Kidney (tissue), 14 donors: ENCODE results near the gene KY. TPM values are rescaled to one million over a fixed set of nuclear protein-coding genes. Genes with fewer than 3 reads are reported as not detected.

Experiments used
- DNase-seq, 5 donors: peaks; one replicate each; pipeline ENCODE4 v3.0.0-alpha.2; 2013 to 2020
- FAIRE-seq: peaks from 2 replicates; lab custom pipeline; 2012; peaks lifted over from hg19 to GRCh38; lab: Jason Lieb, UNC
- H3K27ac ChIP-seq, 2 donors: one replicate each; pipeline ENCODE4 v1.7.0; 2013; ENCODE audit warnings: low read depth in 2 of 2, low read length in 2 of 2, inconsistent platforms in 1 of 2
- H3K27me3 ChIP-seq: one replicate; pipeline ENCODE4 v1.7.1; 2013; ENCODE audit warnings: low read length, inconsistent platforms; ENCODE audit not compliant: control insufficient read depth, insufficient read depth
- H3K36me3 ChIP-seq, 3 donors: one replicate each; pipeline versions ENCODE4 v1.7.0 to v1.7.1; 2013; ENCODE audit warnings: low read length in 3 of 3, control low read depth in 1 of 3, inconsistent platforms in 1 of 3; ENCODE audit not compliant: insufficient read depth in 3 of 3, control insufficient read depth in 2 of 3
- H3K4me1 ChIP-seq, 3 donors: one replicate each; pipeline versions ENCODE4 v1.7.0 to v1.7.1; 2013; ENCODE audit warnings: low read length in 3 of 3, inconsistent platforms in 1 of 3, low read depth in 1 of 3; ENCODE audit not compliant: control insufficient read depth in 2 of 3, insufficient read depth in 2 of 3
- H3K4me3 ChIP-seq, 3 donors: one replicate each; pipeline versions ENCODE4 v1.7.0 to v1.8.1; 2013; ENCODE audit warnings: low read length in 3 of 3, control low read depth in 1 of 3, inconsistent platforms in 1 of 3
- H3K9ac ChIP-seq, 3 donors: one replicate each; pipeline versions ENCODE4 v1.7.0 to v1.7.1; 2013; ENCODE audit warnings: low read length in 3 of 3, control low read depth in 1 of 3, inconsistent platforms in 1 of 3
- H3K9me3 ChIP-seq, 3 donors: one replicate each; pipeline versions ENCODE4 v1.7.0 to v1.7.1; 2013; ENCODE audit warnings: low read length in 3 of 3, control low read depth in 1 of 3, inconsistent platforms in 1 of 3; ENCODE audit not compliant: control insufficient read depth in 2 of 3, insufficient read depth in 1 of 3
- CTCF ChIP-seq: IDR thresholded peaks from 3 replicates; pipeline ENCODE4 v1.5.1; 2012; ENCODE audit warnings: mild to moderate bottlenecking, moderate library complexity, borderline replicate concordance; ENCODE audit not compliant: insufficient read depth; ENCODE audit errors: extremely low read depth
- intact Hi-C: fragments of 100-400 bp; cut with DNase I; formaldehyde crosslinking; loops from one replicate; pipeline ENCODE4 v1.11.1; 2022
- polyA plus RNA-seq: library from polyadenylated mRNA; stranded (reverse); fragments of 350-450 nt; fragmentation: Illumina TruSeq; extraction: RNeasy Lipid Tissue Mini Kit (QIAGEN cat#74804); gene quantifications from one replicate; pipeline ENCODE4 v1.2.3, GENCODE V29; 2014; ENCODE audit warnings: low read depth, low replicate concordance; ENCODE audit not compliant: insufficient read depth
- total RNA-seq: library from RNA; stranded (reverse); fragmentation: NEBNext Ultra II Directional; extraction: Animal tissue kit (Norgen Biotek cat#: 25700); gene quantifications from one replicate; pipeline ENCODE4 v1.2.1, GENCODE V29; 2021
- donor health status: control.
- donor health status: control.
- donor health status: control.
- donor health status: control.
- donor health status: control.
- donor health status: DM: yes; HTN: yes; CAD: no.
- donor health status: Normal renal cell carcinoma (clear cell type).

KY gene
- total and polyA plus RNA-seq, 2 donors from 2014 or later: 0.50 to 0.69 TPM

- TF ChIP-seq CTCF: no peak
- no peak overlapping the region for H3K27ac ChIP-seq
- no peak overlapping the region for H3K4me3 ChIP-seq
- FAIRE-seq: no peak
- intact Hi-C loops: no loop called here
- H3K4me1 ChIP-seq: no peaks in the 10 kb centered on the region
- H3K36me3 ChIP-seq: no peaks in the 10 kb centered on the region
- no peaks in the 10 kb centered on the region for H3K9me3 ChIP-seq
- DNase-seq: no peak
- no peak overlapping the region for H3K9ac ChIP-seq
- no peaks in the 10 kb centered on the region for H3K27me3 ChIP-seq
Measured at GRCh38 chr3:134687642-134688041, 36.8 kb upstream of the KY start.

- FAIRE-seq: no peak
- no peak for TF ChIP-seq CTCF
- H3K27ac ChIP-seq: no peak overlapping the region
- no peaks in the 10 kb centered on the region for H3K9me3 ChIP-seq
- H3K9ac ChIP-seq: no peak overlapping the region
- peak in 3 of 5 donors; percentile 26 to 41 (median 41) for DNase-seq
- H3K4me1 ChIP-seq: no peaks in the 10 kb centered on the region
- H3K27me3 ChIP-seq: no peaks in the 10 kb centered on the region
- intact Hi-C loops: no loop called here
- H3K4me3 ChIP-seq: no peak overlapping the region
- H3K36me3 ChIP-seq: no peaks in the 10 kb centered on the region
Measured at GRCh38 chr3:134685929-134686802, 35.3 kb upstream of the KY start.

GRCh38 chr3:134682196-134682880 is 31.5 kb upstream of the KY start:
- H3K36me3 ChIP-seq: no peaks in the 10 kb centered on the region
- no peak overlapping the region for H3K9ac ChIP-seq
- intact Hi-C loops: no loop called here
- peak in 1 of 5 donors; percentile 16 for DNase-seq
- no peak overlapping the region for H3K27ac ChIP-seq
- FAIRE-seq: no peak
- H3K4me3 ChIP-seq: no peak overlapping the region
- no peaks in the 10 kb centered on the region for H3K27me3 ChIP-seq
- no peaks in the 10 kb centered on the region for H3K9me3 ChIP-seq
- no peak for TF ChIP-seq CTCF
- H3K4me1 ChIP-seq: no peaks in the 10 kb centered on the region
